ENCODE measurements around the gene DPH2.

- no peak for TF ChIP-seq EZH2 (IDR thresholded peaks at IDR 0.05)
- no peak for TF ChIP-seq CTCF (IDR thresholded peaks at IDR 0.05)
- TF ChIP-seq EZH2phosphoT487 (IDR thresholded peaks at IDR 0.05) = no peak
These were observed 1.6 kb downstream of the DPH2 start for GRCh38 chr1:43971336-43971980.

Data from neural progenitor cell (in vitro differentiated cells).